HUES64 (cell line): ENCODE data around the gene SCUBE1. TPM values are rescaled to one million over a fixed set of nuclear protein-coding genes. Genes with fewer than 3 reads are reported as not detected.

Experiments
- H3K27ac ChIP-seq: 2 replicates; pipeline ENCODE4 v1.7.0; 2013; ENCODE audit warnings: low read depth, low read length, inconsistent platforms
- H3K27me3 ChIP-seq: 2 replicates; pipeline ENCODE4 v1.6.1; 2013; ENCODE audit warnings: mild to moderate bottlenecking, low read length; ENCODE audit not compliant: insufficient read depth
- H3K36me3 ChIP-seq: 2 replicates; pipeline ENCODE4 v1.6.1; 2013; ENCODE audit warnings: mild to moderate bottlenecking, low read length; ENCODE audit not compliant: insufficient read depth
- H3K4me1 ChIP-seq: 2 replicates; pipeline ENCODE4 v1.6.1; 2013; ENCODE audit warnings: mild to moderate bottlenecking, low read length, moderate library complexity; ENCODE audit not compliant: insufficient read depth
- H3K4me3 ChIP-seq: 2 replicates; pipeline ENCODE4 v1.5.1; 2013; ENCODE audit warnings: mild to moderate bottlenecking, low read length, moderate library complexity
- H3K9ac ChIP-seq: 2 replicates; pipeline ENCODE4 v1.6.1; 2013; ENCODE audit warnings: mild to moderate bottlenecking, low read depth, low read length
- H3K9me3 ChIP-seq: 2 replicates; pipeline ENCODE4 v1.6.1; 2013; ENCODE audit warnings: low read depth, low read length; ENCODE audit not compliant: insufficient read depth
- WGBS: fragments of 150-250, 120-280 bp; methylation state at CpG from one replicate; pipeline ENCODE4 v1.1.7; 2013; ENCODE audit warnings: missing lambda C conversion rate; 5-methylcytosine and 5-hydroxymethylcytosine counted together
- polyA plus RNA-seq, 2 experiments: library from polyadenylated mRNA; stranded (reverse); fragments of 50-300 nt; gene quantifications; one replicate each; pipeline ENCODE4 v1.2.3, GENCODE V29; 2013

SCUBE1 gene
- polyA plus RNA-seq (2013, experiment 1 of 2), result 2.0 TPM
- polyA plus RNA-seq (2013, experiment 2 of 2), result 4.1 TPM

GRCh38 chr22:43343262-43343669 is at the start of gene SCUBE1:
SCUBE1 (minus strand) TSS chr22:43343372; CDS start chr22:43343261, 111 bp downstream.
- Histone ChIP-seq H3K27me3 (peaks cover 56% of the 10 kb centered on the region), H3K9ac (0 out of 2 replicates have a peak within 1 kb of the TSS, but pooled peaks have one; percentile 8), H3K4me3 (peak within 1 kb of the TSS; percentile 51), H3K4me1 (0 out of 2 replicates have a peak, but pooled peaks cover 3% of the 10 kb centered on the region), H3K36me3 (no peaks in the 10 kb centered on the region), H3K9me3 (no peaks in the 10 kb centered on the region), H3K27ac (no peak within 1 kb of the TSS; the same call in 1 of the 2 replicates)
- 2% methylated on average over 55 of the region's 56 CpGs for whole genome bisulfite sequencing

GRCh38 chr22:43392385-43392989 is 49.3 kb upstream of the SCUBE1 start:
- Histone ChIP-seq H3K9me3 (no peaks in the 10 kb centered on the region), H3K36me3 (no peaks in the 10 kb centered on the region), H3K4me1 (peaks cover 7% of the 10 kb centered on the region; the same call in 1 of the 2 replicates), H3K4me3 (no peak overlapping the region), H3K9ac (no peak overlapping the region), H3K27ac (no peak overlapping the region), H3K27me3 (peaks cover 8% of the 10 kb centered on the region)
- 92% methylated on average over 9 of the region's 9 CpGs for WGBS

GRCh38 chr22:43391306-43391705 is 48.1 kb upstream of the SCUBE1 start:
- Histone ChIP-seq H3K4me3 (no peak overlapping the region), H3K36me3 (no peaks in the 10 kb centered on the region), H3K27ac (no peak overlapping the region), H3K27me3 (peaks cover 9% of the 10 kb centered on the region), H3K9me3 (no peaks in the 10 kb centered on the region), H3K4me1 (peaks cover 7% of the 10 kb centered on the region; the same call in 1 of the 2 replicates), H3K9ac (no peak overlapping the region)
- WGBS, result 91% methylated on average over 3 of the region's 3 CpGs

GRCh38 chr22:43390872-43391271 is 47.7 kb upstream of the SCUBE1 start:
- H3K9ac ChIP-seq, result no peak overlapping the region
- H3K36me3 ChIP-seq, result no peaks in the 10 kb centered on the region
- H3K4me1 ChIP-seq, result peaks cover 7% of the 10 kb centered on the region; the same call in 1 of the 2 replicates
- no peaks in the 10 kb centered on the region for H3K9me3 ChIP-seq
- H3K27ac ChIP-seq, result no peak overlapping the region
- peaks cover 10% of the 10 kb centered on the region for H3K27me3 ChIP-seq
- no peak overlapping the region for H3K4me3 ChIP-seq
- 80% methylated on average over 4 of the region's 4 CpGs for WGBS

- Histone ChIP-seq H3K9ac (no peak overlapping the region), H3K4me3 (no peak overlapping the region), H3K27me3 (peaks cover 13% of the 10 kb centered on the region), H3K4me1 (peaks cover 11% of the 10 kb centered on the region; the same call in 1 of the 2 replicates), H3K36me3 (no peaks in the 10 kb centered on the region), H3K27ac (no peak overlapping the region), H3K9me3 (no peaks in the 10 kb centered on the region)
- WGBS, result 90% methylated on average over 2 of the region's 3 CpGs
Measured at GRCh38 chr22:43390166-43390565, 47.0 kb upstream of the SCUBE1 start.

- Histone ChIP-seq H3K27ac (no peak overlapping the region), H3K4me3 (no peak overlapping the region), H3K9ac (no peak overlapping the region), H3K36me3 (no peaks in the 10 kb centered on the region), H3K27me3 (peaks cover 17% of the 10 kb centered on the region), H3K9me3 (no peaks in the 10 kb centered on the region), H3K4me1 (peaks cover 11% of the 10 kb centered on the region; the same call in 1 of the 2 replicates)
- 72% methylated on average over 6 of the region's 8 CpGs for WGBS
Measured at GRCh38 chr22:43389227-43389836, 46.2 kb upstream of the SCUBE1 start.

- Histone ChIP-seq H3K9ac (no peak overlapping the region), H3K27me3 (peaks cover 17% of the 10 kb centered on the region), H3K27ac (no peak overlapping the region), H3K9me3 (no peaks in the 10 kb centered on the region), H3K4me3 (no peak overlapping the region), H3K36me3 (no peaks in the 10 kb centered on the region), H3K4me1 (peaks cover 11% of the 10 kb centered on the region; the same call in 1 of the 2 replicates)
- 17% methylated on average over 17 of the region's 17 CpGs for WGBS
Measured at GRCh38 chr22:43388420-43388851, 45.3 kb upstream of the SCUBE1 start.

GRCh38 chr22:43387815-43388214 is 44.6 kb upstream of the SCUBE1 start:
- 65% methylated on average over 7 of the region's 7 CpGs for WGBS
- H3K27ac ChIP-seq, result no peak overlapping the region
- no peaks in the 10 kb centered on the region for H3K36me3 ChIP-seq
- H3K4me3 ChIP-seq, result no peak overlapping the region
- peaks cover 17% of the 10 kb centered on the region for H3K27me3 ChIP-seq
- H3K4me1 ChIP-seq, result peaks cover 9% of the 10 kb centered on the region; the same call in 1 of the 2 replicates
- no peak overlapping the region for H3K9ac ChIP-seq
- no peaks in the 10 kb centered on the region for H3K9me3 ChIP-seq

- Histone ChIP-seq H3K4me3 (no peak overlapping the region), H3K36me3 (no peaks in the 10 kb centered on the region), H3K4me1 (peaks cover 8% of the 10 kb centered on the region; the same call in 1 of the 2 replicates), H3K27ac (no peak overlapping the region), H3K9me3 (no peaks in the 10 kb centered on the region), H3K9ac (no peak overlapping the region), H3K27me3 (peaks cover 17% of the 10 kb centered on the region)
- WGBS, result 13% methylated on average over 20 of the region's 20 CpGs
Measured at GRCh38 chr22:43385770-43386641, 42.8 kb upstream of the SCUBE1 start.

- Histone ChIP-seq H3K4me3 (no peak overlapping the region), H3K27me3 (peaks cover 17% of the 10 kb centered on the region), H3K36me3 (no peaks in the 10 kb centered on the region), H3K9ac (no peak overlapping the region), H3K9me3 (no peaks in the 10 kb centered on the region), H3K27ac (no peak overlapping the region), H3K4me1 (peaks cover 8% of the 10 kb centered on the region; the same call in 1 of the 2 replicates)
- 87% methylated on average over 5 of the region's 5 CpGs for WGBS
Measured at GRCh38 chr22:43384863-43385262, 41.7 kb upstream of the SCUBE1 start.
